Panc1 (cell line): ENCODE results near the gene CHST11. TPM values are rescaled to one million over a fixed set of nuclear protein-coding genes. Genes with fewer than 3 reads are reported as not detected.

Source experiments
- ATAC-seq: fragments of 200-7000 bp; cut with Tn5 transposase; 2 replicates; pipeline ENCODE4 v1.9.1; 2020; ENCODE audit warnings: mild to moderate bottlenecking, moderate library complexity
- BruUV-seq: library from RNA; stranded (reverse); fragments of 400-500 nt; replicated peaks from 2 replicates; lab custom pipeline; 2021; lab: Mats Ljungman, UMichigan
- CTCF ChIA-PET: fragments of 300-600 bp; sonication (Branson Sonifier 250); formaldehyde crosslinking; loops from one replicate; lab custom pipeline; 2022; ENCODE audit warnings: antibody characterized with exemption; lab: Charles Lee
- POLR2A ChIA-PET: fragments of 300-600 bp; sonication (Branson Sonifier 250); formaldehyde crosslinking; loops from one replicate; lab custom pipeline; 2022; ENCODE audit warnings: antibody characterized with exemption; lab: Charles Lee
- DNase-seq: peaks from one replicate; pipeline ENCODE4 v3.0.0-alpha.2; 2010; ENCODE audit warnings: low read depth, low spot score
- H3K27ac ChIP-seq: 2 replicates; pipeline ENCODE4 v1.5.1; 2011; ENCODE audit warnings: mild to moderate bottlenecking, low read length, inconsistent platforms
- H3K27me3 ChIP-seq: fragments of 200-500 bp; sonication (Bioruptor generic); 2 replicates; pipeline ENCODE4 v1.6.0; 2014; ENCODE audit warnings: low read length, inconsistent platforms; ENCODE audit not compliant: control insufficient read depth, insufficient read depth
- H3K36me3 ChIP-seq: fragments of 200-500 bp; sonication (Bioruptor generic); 2 replicates; pipeline ENCODE4 v1.5.1; 2014; ENCODE audit warnings: inconsistent platforms, mild to moderate bottlenecking, low read length, moderate library complexity; ENCODE audit not compliant: control insufficient read depth, insufficient read depth
- H3K4me1 ChIP-seq: 2 replicates; pipeline ENCODE4 v1.5.1; 2011; ENCODE audit warnings: inconsistent platforms, mild to moderate bottlenecking, low read length, moderate library complexity; ENCODE audit not compliant: control insufficient read depth, insufficient read depth
- H3K4me3 ChIP-seq, 2 experiments: 2 replicates each; pipeline ENCODE4 v1.5.1; 2011 to 2012; ENCODE audit warnings: low read depth in 2 of 2, low read length in 2 of 2, mild to moderate bottlenecking in 2 of 2, inconsistent platforms in 1 of 2, moderate library complexity in 1 of 2
- H3K9me3 ChIP-seq: fragments of 200-500 bp; sonication (Bioruptor generic); 2 replicates; pipeline ENCODE4 v1.5.1; 2014; ENCODE audit warnings: low read depth, mild to moderate bottlenecking, inconsistent platforms, low read length, moderate library complexity; ENCODE audit not compliant: control insufficient read depth, insufficient read depth
- CTCF ChIP-seq: fragments of 450-650 bp; IDR thresholded peaks from 2 replicates; pipeline ENCODE4 v1.5.1; 2017; ENCODE audit warnings: mild to moderate bottlenecking
- POLR2AphosphoS5 ChIP-seq: IDR thresholded peaks from 2 replicates; pipeline ENCODE4 v1.6.1; 2012; ENCODE audit warnings: mild to moderate bottlenecking, low read depth, low read length, moderate library complexity
- REST ChIP-seq, 2 experiments: IDR thresholded peaks; 2 replicates each; pipeline ENCODE4 v1.6.1; 2011 to 2012; ENCODE audit warnings: low read depth in 2 of 2, control low read depth in 1 of 2, low read length in 1 of 2, mild to moderate bottlenecking in 1 of 2, moderate library complexity in 1 of 2; ENCODE audit not compliant: insufficient read depth in 1 of 2
- SIN3A ChIP-seq: IDR thresholded peaks from 2 replicates; pipeline ENCODE4 v1.6.1; 2012; ENCODE audit warnings: low read depth, mild to moderate bottlenecking, low read length, moderate library complexity, borderline replicate concordance; ENCODE audit not compliant: insufficient read depth
- TCF7L2 ChIP-seq: IDR thresholded peaks from 2 replicates; pipeline ENCODE4 v1.6.1; 2011; ENCODE audit warnings: mild to moderate bottlenecking, low read depth, low read length, inconsistent platforms
- in situ Hi-C: cut with HindIII; loops from 2 replicates; pipeline ENCODE4 v1.10.0; 2016; ENCODE audit warnings: low sequenced_read_pairs, low pct_unique_long_range_greater_than_20kb
- intact Hi-C: fragments of 100-400 bp; cut with micrococcal nuclease; formaldehyde crosslinking; loops from one replicate; pipeline ENCODE4 v1.10.0; 2022; ENCODE audit not compliant: unreplicated experiment
- total RNA-seq: library from RNA; stranded (reverse); gene quantifications from one replicate; pipeline ENCODE4 v1.2.1, GENCODE V29; 2021; ENCODE audit not compliant: unreplicated experiment

The CHST11 gene
- total RNA-seq, 1 experiment from 2014 or later = 11.4 TPM

GRCh38 chr12:104772336-104772735 is 315.6 kb downstream of the CHST11 start:
- no peak for TF ChIP-seq CTCF
- TF ChIP-seq POLR2AphosphoS5 = no peak
- no peak for TF ChIP-seq SIN3A
- TF ChIP-seq TCF7L2 = no peak
- TF ChIP-seq REST (IDR thresholded peaks at IDR 0.05; ENCODE audit: insufficient read depth in 1 of 2, low read depth in 2 of 2, low read length in 1 of 2) = no peak
- BruUV-seq = no TSS peak
- intact Hi-C loops = no loop called here
- ChIA-PET CTCF (no interaction called here), POLR2A (no interaction called here)
- Histone ChIP-seq H3K36me3 (no peaks in the 10 kb centered on the region), H3K9me3 (peaks cover 16% of the 10 kb centered on the region; the same call in 1 of the 2 replicates), H3K27me3 (no peaks in the 10 kb centered on the region), H3K4me3 (no peak overlapping the region), H3K27ac (no peak overlapping the region), H3K4me1 (no peaks in the 10 kb centered on the region)
- DNase-seq (no peak), ATAC-seq (no peak)
- in situ Hi-C loops = no loop called here

- no peak for TF ChIP-seq POLR2AphosphoS5
- no peak for TF ChIP-seq CTCF
- TF ChIP-seq TCF7L2 = no peak
- no peak for TF ChIP-seq REST (IDR thresholded peaks at IDR 0.05; ENCODE audit: insufficient read depth in 1 of 2, low read depth in 2 of 2, low read length in 1 of 2)
- no peak for TF ChIP-seq SIN3A
- Histone ChIP-seq H3K4me1 (no peaks in the 10 kb centered on the region), H3K4me3 (no peak overlapping the region), H3K27ac (no peak overlapping the region), H3K9me3 (peaks cover 19% of the 10 kb centered on the region; the same call in 1 of the 2 replicates), H3K27me3 (no peaks in the 10 kb centered on the region), H3K36me3 (no peaks in the 10 kb centered on the region)
- intact Hi-C loops (no loop called here), in situ Hi-C loops (no loop called here)
- no TSS peak for BruUV-seq
- ChIA-PET POLR2A (no interaction called here), CTCF (no interaction called here)
- DNase-seq (no peak), ATAC-seq (no peak)
Observed at GRCh38 chr12:104775731-104776231, 319.0 kb downstream of the CHST11 start.
